ENCODE data around the gene ZFP36L2.
"Not testable (repeated sequence)": the region's sequence is repeated elsewhere in the genome, so short reads cannot be mapped to it uniquely, and the experiment has no call there.

Gene ZFP36L2

DNA sequence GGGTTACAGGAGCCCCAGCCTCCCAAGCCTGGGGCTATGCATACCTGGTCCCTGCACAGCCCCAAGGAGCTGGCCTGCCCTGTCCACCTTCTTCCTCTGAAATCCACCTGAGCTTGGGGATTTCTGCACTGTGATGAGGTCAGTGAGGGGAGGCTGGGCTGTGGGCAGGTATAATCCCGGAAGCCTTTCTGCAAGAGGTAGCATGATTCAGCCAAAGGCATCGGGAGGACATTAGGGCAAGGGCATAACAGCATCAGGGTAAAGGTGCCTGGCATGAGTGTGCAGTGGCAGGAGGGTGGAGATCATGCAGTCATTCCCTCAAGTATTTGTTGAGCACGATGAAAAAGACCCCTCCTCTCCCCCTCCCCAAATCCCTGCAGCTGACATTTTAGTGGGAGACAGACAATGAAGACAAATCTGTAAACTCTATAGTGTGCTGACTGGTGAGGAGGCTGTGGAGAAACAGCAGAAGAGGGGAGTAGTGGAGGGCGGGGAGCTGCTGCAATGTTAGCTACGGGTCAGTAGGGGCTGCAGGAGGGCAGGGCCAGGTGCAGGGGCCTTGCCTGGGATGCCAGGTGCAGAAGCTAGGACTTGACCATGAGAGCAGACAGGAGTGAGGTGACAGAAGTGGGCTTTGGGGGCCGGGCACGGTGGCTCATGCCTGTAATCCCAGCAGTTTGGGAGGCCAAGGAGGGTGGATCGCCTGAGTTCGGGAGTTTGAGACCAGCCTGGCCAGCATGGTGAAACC is 18.7 kb downstream of the ZFP36L2 start:
- no peak for DNase-seq (ENCODE audit: low spot score)

DNA sequence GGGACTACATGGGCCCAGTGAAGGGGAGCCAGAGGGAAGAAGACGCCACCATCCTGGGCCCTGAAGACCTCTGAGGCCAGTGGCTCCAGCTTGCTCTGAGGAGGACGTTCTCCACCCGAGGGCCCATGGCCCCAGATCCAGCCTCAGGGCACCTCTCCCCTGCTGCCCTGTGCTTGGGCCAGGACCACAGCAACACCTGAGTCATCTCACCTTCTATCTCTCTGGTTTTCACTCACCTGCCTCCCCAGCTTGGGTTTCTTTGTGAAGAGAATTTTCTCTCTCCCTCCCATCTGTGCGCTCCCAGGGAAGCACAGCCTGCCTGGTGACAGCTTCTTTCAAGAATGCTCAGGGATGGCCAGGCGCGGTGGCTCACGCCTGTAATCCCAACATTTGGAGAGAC is 19.8 kb downstream of the ZFP36L2 start:
- DNase-seq (ENCODE audit: low spot score): no peak

DNA sequence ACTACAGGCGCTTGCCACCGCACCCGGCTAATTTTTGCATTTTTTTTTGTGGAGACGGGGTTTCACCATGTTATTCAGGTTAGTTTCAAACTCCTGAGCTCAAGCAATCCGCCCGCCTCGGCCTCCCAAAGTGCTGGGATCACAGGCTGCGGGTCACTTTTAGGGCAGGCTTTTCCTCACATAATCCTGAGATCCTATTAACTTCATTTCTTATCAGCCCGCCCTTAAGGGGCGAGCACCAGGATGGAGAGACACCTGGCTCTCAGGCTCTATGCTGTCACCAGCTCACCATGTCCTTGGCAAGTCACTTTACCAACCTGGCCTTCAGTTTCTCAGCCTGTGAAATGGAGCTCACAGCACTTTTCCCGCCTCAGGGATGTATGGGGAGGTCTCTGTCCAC is 23.0 kb downstream of the ZFP36L2 start:
- no peak for DNase-seq (ENCODE audit: low spot score)

DNA sequence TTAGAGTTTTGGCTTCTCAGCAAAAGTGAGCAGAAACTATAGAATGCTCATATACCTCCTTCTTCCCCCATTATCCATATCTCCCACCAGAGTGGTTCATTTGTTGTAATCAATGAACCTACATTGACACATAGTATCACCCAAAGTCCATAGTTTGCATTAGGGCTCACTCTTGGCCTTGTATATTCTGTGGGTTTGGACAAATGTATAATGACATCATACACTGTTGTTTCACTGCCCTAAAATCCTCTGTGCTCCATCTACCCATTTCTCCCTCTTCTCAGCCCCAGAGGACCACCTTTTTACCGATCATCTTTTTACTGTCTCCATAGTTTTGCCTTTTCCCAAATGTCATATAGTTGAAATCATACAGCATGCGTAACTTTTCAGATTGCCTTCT is 24.1 kb downstream of the ZFP36L2 start:
- no peak for DNase-seq (ENCODE audit: low spot score)

DNA sequence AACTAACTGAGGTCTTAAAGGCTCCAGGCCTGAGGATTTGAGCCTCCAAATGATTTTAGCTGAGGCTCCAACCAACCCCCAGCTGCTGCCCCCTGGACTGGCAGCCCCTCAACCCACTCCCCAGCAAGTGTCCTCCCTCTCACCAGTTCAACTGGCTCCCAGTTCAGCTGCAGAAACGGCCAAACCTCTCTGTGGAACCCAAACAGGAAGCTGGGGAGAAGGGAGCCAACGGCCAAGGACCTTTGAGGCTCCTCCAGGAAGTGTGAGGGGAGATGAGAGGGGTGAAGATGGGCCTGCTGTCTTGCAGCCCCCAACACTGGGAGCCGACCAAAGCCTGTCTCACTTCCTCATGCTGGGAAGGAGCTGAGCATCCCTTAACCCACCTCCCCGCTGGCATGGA is 24.9 kb downstream of the ZFP36L2 start:
- no peak for DNase-seq (ENCODE audit: low spot score)

DNA sequence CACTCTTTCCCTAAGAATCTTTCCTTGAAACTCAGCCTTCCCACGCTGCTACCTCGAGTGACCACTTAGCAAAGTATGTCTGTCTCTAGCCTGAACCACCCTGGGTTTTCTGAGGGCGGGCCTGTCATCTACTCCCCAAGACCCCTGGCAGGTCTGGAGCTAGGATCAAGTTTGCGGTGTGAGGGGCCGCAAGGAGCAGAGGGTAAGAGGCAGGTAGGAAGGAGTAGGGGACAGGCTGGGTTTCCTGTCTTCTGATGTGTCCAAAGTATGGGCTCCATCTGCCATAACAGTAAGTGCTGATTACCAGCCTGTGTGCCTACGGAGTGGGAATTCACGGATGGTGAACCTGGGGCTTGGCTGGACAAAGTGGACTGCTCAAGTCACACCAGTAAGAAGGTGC is 25.4 kb downstream of the ZFP36L2 start:
- DNase-seq (ENCODE audit: low spot score): no peak

GRCh38 chr2:43199492-43200488 is 26.6 kb downstream of the ZFP36L2 start:
- peak; percentile 68 for DNase-seq (ENCODE audit: low spot score)

DNA sequence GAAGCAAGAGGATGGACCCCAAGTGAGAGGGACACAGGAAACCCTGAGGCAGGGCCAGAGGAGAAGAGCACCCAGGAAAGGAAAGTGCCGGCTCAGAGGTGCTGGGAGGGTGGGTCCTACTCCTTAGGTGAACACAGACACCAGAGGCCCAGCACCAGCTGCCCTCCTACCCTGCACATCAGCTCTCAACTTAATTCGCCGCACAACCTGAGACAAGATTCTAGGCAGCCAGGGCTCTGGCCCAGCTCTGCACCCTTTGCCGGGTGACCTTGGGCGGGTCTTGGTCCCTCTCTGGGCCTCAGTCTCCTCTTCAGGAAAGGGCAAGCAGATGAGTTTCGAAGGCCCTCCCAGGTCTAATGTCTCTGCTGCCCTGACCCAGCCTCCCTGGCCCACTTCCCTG is 28.1 kb downstream of the ZFP36L2 start:
- DNase-seq (ENCODE audit: low spot score): no peak

GRCh38 chr2:43197588-43197896 is 28.9 kb downstream of the ZFP36L2 start:
- DNase-seq (ENCODE audit: low spot score): no peak

- no peak for DNase-seq (ENCODE audit: low spot score)
Observed at GRCh38 chr2:43196768-43197587, 29.4 kb downstream of the ZFP36L2 start.

GRCh38 chr2:43194121-43194869 is 32.1 kb downstream of the ZFP36L2 start:
- DNase-seq (ENCODE audit: low spot score): peak; percentile 76

GRCh38 chr2:43193652-43194120 is 32.7 kb downstream of the ZFP36L2 start:
- no peak for DNase-seq (ENCODE audit: low spot score)

GRCh38 chr2:43192744-43193651 is 33.4 kb downstream of the ZFP36L2 start:
- DNase-seq (ENCODE audit: low spot score): no peak

GRCh38 chr2:43191947-43192516 is 34.4 kb downstream of the ZFP36L2 start:
- no peak for DNase-seq (ENCODE audit: low spot score)

DNA sequence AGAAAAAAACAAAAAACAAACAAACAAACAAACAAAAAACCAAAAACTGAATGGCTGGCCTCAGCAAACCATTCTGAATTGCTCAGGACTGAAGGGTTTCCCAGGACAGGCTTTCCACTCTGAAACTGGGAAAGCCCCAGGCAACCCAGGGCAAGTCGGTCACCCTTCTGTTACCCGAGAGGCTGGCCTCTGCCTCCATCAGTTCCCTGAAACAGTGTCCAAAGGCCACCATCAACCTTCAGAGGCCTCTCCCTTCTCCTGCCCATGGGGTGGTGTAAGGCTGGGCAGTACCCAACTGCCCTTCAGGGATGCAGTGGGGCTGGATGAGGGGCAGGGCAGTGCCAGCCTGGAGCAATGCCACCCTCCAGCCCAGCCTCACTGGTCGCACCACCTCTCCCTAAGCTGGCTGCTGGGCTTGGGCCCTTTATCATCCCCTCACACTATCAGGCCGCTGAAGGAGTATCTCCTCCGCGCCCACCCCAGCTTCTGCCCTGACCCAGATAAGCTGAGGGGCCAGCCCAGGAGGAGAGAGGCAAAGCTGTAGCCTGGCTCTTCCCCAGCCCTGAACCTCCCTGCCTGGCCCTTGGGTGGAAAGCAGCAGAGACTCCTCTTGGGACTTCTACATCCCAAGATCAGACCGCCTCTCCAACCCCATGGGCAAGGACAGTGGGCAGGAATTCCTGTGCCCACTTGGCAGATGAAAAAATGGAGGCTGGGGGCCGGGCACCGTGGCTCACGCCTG is 35.9 kb downstream of the ZFP36L2 start:
- no peak for DNase-seq (ENCODE audit: low spot score)

GRCh38 chr2:43189861-43190260 is 36.5 kb downstream of the ZFP36L2 start:
- not testable (repeated sequence) for DNase-seq (ENCODE audit: low spot score)

- DNase-seq (ENCODE audit: low spot score): no peak
Observed at GRCh38 chr2:43188561-43189386, 37.6 kb downstream of the ZFP36L2 start.

DNA sequence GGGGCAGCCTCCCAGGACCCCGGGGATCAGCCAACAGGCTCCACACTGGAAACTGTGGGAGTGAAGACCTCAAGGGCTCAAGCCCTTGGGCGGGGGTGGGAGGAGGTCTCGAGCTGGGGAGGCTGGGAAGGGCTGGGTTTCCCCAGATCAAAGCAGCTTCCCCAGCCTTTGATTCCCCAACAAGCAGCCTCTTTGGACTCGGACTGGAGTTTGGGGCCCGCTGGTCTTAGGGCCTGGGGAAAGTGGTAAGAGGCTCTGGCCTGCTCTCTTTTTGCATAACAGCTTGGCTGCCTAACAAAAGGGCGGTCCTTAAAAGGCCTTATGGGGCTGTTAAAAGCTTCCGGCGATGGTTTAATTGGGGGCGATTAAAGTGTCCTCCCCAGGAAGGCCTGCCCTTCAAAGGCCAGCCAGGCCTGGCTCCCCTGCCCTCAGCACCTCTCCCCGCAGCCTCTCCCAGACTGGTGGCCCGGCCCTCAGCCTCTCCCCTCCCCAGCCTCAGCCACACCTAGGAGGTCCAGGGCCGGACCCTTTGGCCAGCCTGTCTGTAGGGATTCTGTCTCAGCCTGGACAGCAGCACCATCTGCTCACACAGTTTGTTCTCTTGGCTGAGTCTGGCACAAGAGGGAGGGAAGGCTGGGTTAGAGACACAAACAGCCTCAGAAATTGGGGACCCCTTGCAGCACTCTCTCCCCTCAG is 39.6 kb downstream of the ZFP36L2 start:
- no peak for DNase-seq (ENCODE audit: low spot score)

Data from HuH-7.5 (cell line).